Dermis microvascular lymphatic vessel endothelial cell (primary cell): ENCODE results near the gene ANKDD1A. TPM values are rescaled to one million over a fixed set of nuclear protein-coding genes. Genes with fewer than 3 reads are reported as not detected.

ENCODE experiments used
- total RNA-seq: library from RNA; depleted of rRNA; stranded (reverse); fragments of >200 nt; gene quantifications from 2 replicates; pipeline ENCODE4 v1.2.1, GENCODE V29; 2014

The ANKDD1A gene
- total RNA-seq, 1 donor from 2014 or later: 6.0 TPM

Other genes starting within 250 kb of the ANKDD1A start
- gene RBPMS2, start 136.3 kb upstream of the ANKDD1A start, total RNA-seq: under 0.01 and 0.25 TPM in 2 replicates
- 4.4 and 9.0 TPM in 2 replicates for gene PIF1, start 86.3 kb upstream of the ANKDD1A start, total RNA-seq
- gene PLEKHO2, start 70.0 kb upstream of the ANKDD1A start, total RNA-seq: 57.4 and 112 TPM in 2 replicates
- gene SPG21, start 78.0 kb downstream of the ANKDD1A start, total RNA-seq: 52.0 and 80.7 TPM in 2 replicates
- 12.7 and 17.1 TPM in 2 replicates for gene MTFMT, start 117.7 kb downstream of the ANKDD1A start, total RNA-seq
- gene SLC51B, start 133.5 kb downstream of the ANKDD1A start, total RNA-seq: not detected in 2 replicates
- gene RASL12, start 156.1 kb downstream of the ANKDD1A start, total RNA-seq: not detected in 2 replicates
- gene KBTBD13, start 164.8 kb downstream of the ANKDD1A start, total RNA-seq: not detected in 2 replicates
- 0.77 and 3.8 TPM in 2 replicates for gene UBAP1L, start 203.3 kb downstream of the ANKDD1A start, total RNA-seq
- gene PDCD7, start 221.9 kb downstream of the ANKDD1A start, total RNA-seq: 9.9 and 13.0 TPM in 2 replicates